ENCODE measurements around the gene SCARF1. TPM values are rescaled to one million over a fixed set of nuclear protein-coding genes. Genes with fewer than 3 reads are reported as not detected.

SCARF1 gene
- total RNA-seq, 1 experiment from 2014 or later = 0.40 TPM

- peaks cover 27% of the 10 kb centered on the region for H3K36me3 Mint-ChIP-seq (ENCODE audit: insufficient read depth, unreplicated experiment)
- POLR2A ChIA-PET = interaction anchor here (1.0 to 7.0 kb wide), 4 partner anchors 9 to 49 kb away, joined by 3 to 58 read pairs (median 14); partner anchors contain the start of gene RILP
- CTCF ChIA-PET = interaction anchor here (0.6 to 2.7 kb wide), 4 partner anchors 16 to 558 kb away, joined by 3 to 13 read pairs (median 5); no protein-coding TSS in a partner anchor
- no peak for TF ChIP-seq CTCF (IDR thresholded peaks at IDR 0.05; ENCODE audit: unreplicated experiment)
- H3K4me3 Mint-ChIP-seq (ENCODE audit: unreplicated experiment) = no peak overlapping the region
- BruUV-seq (replicated peaks) = no TSS peak
- H3K27ac Mint-ChIP-seq (ENCODE audit: low read depth, unreplicated experiment) = no peak overlapping the region
- peaks cover 12% of the 10 kb centered on the region for H3K4me1 Mint-ChIP-seq (ENCODE audit: insufficient read depth, unreplicated experiment)
- DNase-seq (ENCODE audit: unreplicated experiment) = no peak
- H3K9me3 Mint-ChIP-seq (ENCODE audit: unreplicated experiment) = no peaks in the 10 kb centered on the region
- no peaks in the 10 kb centered on the region for H3K27me3 Mint-ChIP-seq (ENCODE audit: insufficient read depth, unreplicated experiment)
- intact Hi-C loops (cut with micrococcal nuclease) = loop anchor here (5.0 kb wide), 1 partner anchor 32 kb away; no protein-coding TSS in a partner anchor
These were observed 20.9 kb downstream of the SCARF1 start for GRCh38 chr17:1624650-1625049.

- H3K27me3 Mint-ChIP-seq (ENCODE audit: insufficient read depth, unreplicated experiment) = no peaks in the 10 kb centered on the region
- H3K9me3 Mint-ChIP-seq (ENCODE audit: unreplicated experiment) = no peaks in the 10 kb centered on the region
- BruUV-seq (replicated peaks) = no TSS peak
- TF ChIP-seq CTCF (IDR thresholded peaks at IDR 0.05; ENCODE audit: unreplicated experiment) = no peak
- CTCF ChIA-PET = interaction anchor here (0.7 kb wide), 1 partner anchor 33 kb away, joined by 3 read pairs; no protein-coding TSS in a partner anchor
- no peak overlapping the region for H3K27ac Mint-ChIP-seq (ENCODE audit: low read depth, unreplicated experiment)
- no peak overlapping the region for H3K4me3 Mint-ChIP-seq (ENCODE audit: unreplicated experiment)
- no peak for DNase-seq (ENCODE audit: unreplicated experiment)
- peaks cover 12% of the 10 kb centered on the region for H3K4me1 Mint-ChIP-seq (ENCODE audit: insufficient read depth, unreplicated experiment)
- peaks cover 22% of the 10 kb centered on the region for H3K36me3 Mint-ChIP-seq (ENCODE audit: insufficient read depth, unreplicated experiment)
- POLR2A ChIA-PET = no interaction called here
- intact Hi-C loops (cut with micrococcal nuclease) = no loop called here
These were observed 22.4 kb downstream of the SCARF1 start for GRCh38 chr17:1623057-1623630.

GRCh38 chr17:1621273-1621954 is 24.1 kb downstream of the SCARF1 start:
- no peak for TF ChIP-seq CTCF (IDR thresholded peaks at IDR 0.05; ENCODE audit: unreplicated experiment)
- intact Hi-C loops (cut with micrococcal nuclease) = no loop called here
- CTCF ChIA-PET = interaction anchor here (0.9 kb wide), 1 partner anchor 47 kb away, joined by 4 read pairs; no protein-coding TSS in a partner anchor
- Mint-ChIP-seq H3K4me1 (ENCODE audit: insufficient read depth, unreplicated experiment) (peaks cover 8% of the 10 kb centered on the region), H3K9me3 (ENCODE audit: unreplicated experiment) (no peaks in the 10 kb centered on the region), H3K36me3 (ENCODE audit: insufficient read depth, unreplicated experiment) (peaks cover 16% of the 10 kb centered on the region), H3K4me3 (ENCODE audit: unreplicated experiment) (no peak overlapping the region), H3K27me3 (ENCODE audit: insufficient read depth, unreplicated experiment) (no peaks in the 10 kb centered on the region), H3K27ac (ENCODE audit: low read depth, unreplicated experiment) (no peak overlapping the region)
- POLR2A ChIA-PET = interaction anchor here (1.0 to 1.3 kb wide), 2 partner anchors 31 to 60 kb away, joined by 3 to 4 read pairs; no protein-coding TSS in a partner anchor
- BruUV-seq (replicated peaks) = no TSS peak
- DNase-seq (ENCODE audit: unreplicated experiment) = no peak

- intact Hi-C loops (cut with micrococcal nuclease) = no loop called here
- TF ChIP-seq CTCF (IDR thresholded peaks at IDR 0.05; ENCODE audit: unreplicated experiment) = no peak
- BruUV-seq (replicated peaks) = no TSS peak
- POLR2A ChIA-PET = no interaction called here
- H3K9me3 Mint-ChIP-seq (ENCODE audit: unreplicated experiment) = no peaks in the 10 kb centered on the region
- no peaks in the 10 kb centered on the region for H3K4me1 Mint-ChIP-seq (ENCODE audit: insufficient read depth, unreplicated experiment)
- CTCF ChIA-PET = no interaction called here
- peaks cover 10% of the 10 kb centered on the region for H3K36me3 Mint-ChIP-seq (ENCODE audit: insufficient read depth, unreplicated experiment)
- H3K27me3 Mint-ChIP-seq (ENCODE audit: insufficient read depth, unreplicated experiment) = no peaks in the 10 kb centered on the region
- no peak overlapping the region for H3K4me3 Mint-ChIP-seq (ENCODE audit: unreplicated experiment)
- no peak overlapping the region for H3K27ac Mint-ChIP-seq (ENCODE audit: low read depth, unreplicated experiment)
- DNase-seq (ENCODE audit: unreplicated experiment) = no peak
These were observed 25.0 kb downstream of the SCARF1 start for GRCh38 chr17:1620486-1620885.
